IPS-15b (cell line): Measurements from ENCODE around the gene ZDHHC17.

Experiments used
- H3K27me3 ChIP-seq: one replicate; pipeline ENCODE4 v1.6.1; 2013; ENCODE audit warnings: low read length; ENCODE audit not compliant: control insufficient read depth, insufficient read depth
- H3K36me3 ChIP-seq: one replicate; pipeline ENCODE4 v1.6.1; 2013; ENCODE audit warnings: low read length; ENCODE audit not compliant: control insufficient read depth, insufficient read depth
- H3K4me1 ChIP-seq: one replicate; pipeline ENCODE4 v1.6.1; 2013; ENCODE audit warnings: mild to moderate bottlenecking, low read length; ENCODE audit not compliant: control insufficient read depth, insufficient read depth
- H3K4me3 ChIP-seq: one replicate; pipeline ENCODE4 v1.5.1; 2013; ENCODE audit warnings: low read depth, low read length
- H3K9ac ChIP-seq: one replicate; pipeline ENCODE4 v1.6.1; 2013; ENCODE audit warnings: low read depth, mild to moderate bottlenecking, low read length
- H3K9me3 ChIP-seq: one replicate; pipeline ENCODE4 v1.6.1; 2013; ENCODE audit warnings: mild to moderate bottlenecking, low read length; ENCODE audit not compliant: control insufficient read depth, insufficient read depth

ZDHHC17 gene

GRCh38 chr12:76738824-76739579 lies 24.9 kb upstream of the ZDHHC17 start:
- no peak overlapping the region for H3K9ac ChIP-seq
- H3K9me3 ChIP-seq = no peaks in the 10 kb centered on the region
- peaks cover 2% of the 10 kb centered on the region for H3K4me1 ChIP-seq
- no peaks in the 10 kb centered on the region for H3K27me3 ChIP-seq
- H3K36me3 ChIP-seq = no peaks in the 10 kb centered on the region
- no peak overlapping the region for H3K4me3 ChIP-seq

GRCh38 chr12:76739896-76740295 lies 24.0 kb upstream of the ZDHHC17 start:
- Histone ChIP-seq H3K4me1 (peaks cover 2% of the 10 kb centered on the region), H3K9me3 (no peaks in the 10 kb centered on the region), H3K27me3 (no peaks in the 10 kb centered on the region), H3K9ac (no peak overlapping the region), H3K36me3 (no peaks in the 10 kb centered on the region), H3K4me3 (no peak overlapping the region)

GRCh38 chr12:76740501-76740900 lies 23.4 kb upstream of the ZDHHC17 start:
- H3K4me1 ChIP-seq = peaks cover 2% of the 10 kb centered on the region
- H3K9ac ChIP-seq = no peak overlapping the region
- H3K4me3 ChIP-seq = no peak overlapping the region
- H3K36me3 ChIP-seq = no peaks in the 10 kb centered on the region
- no peaks in the 10 kb centered on the region for H3K27me3 ChIP-seq
- H3K9me3 ChIP-seq = no peaks in the 10 kb centered on the region

- no peak overlapping the region for H3K4me3 ChIP-seq
- H3K4me1 ChIP-seq = no peaks in the 10 kb centered on the region
- no peaks in the 10 kb centered on the region for H3K27me3 ChIP-seq
- no peak overlapping the region for H3K9ac ChIP-seq
- H3K36me3 ChIP-seq = no peaks in the 10 kb centered on the region
- H3K9me3 ChIP-seq = no peaks in the 10 kb centered on the region
Measured at GRCh38 chr12:76745343-76745742, 18.6 kb upstream of the ZDHHC17 start.

- Histone ChIP-seq H3K27me3 (no peaks in the 10 kb centered on the region), H3K9me3 (no peaks in the 10 kb centered on the region), H3K4me1 (no peaks in the 10 kb centered on the region), H3K4me3 (no peak overlapping the region), H3K36me3 (no peaks in the 10 kb centered on the region), H3K9ac (no peak overlapping the region)
Measured at GRCh38 chr12:76746516-76746915, 17.4 kb upstream of the ZDHHC17 start.

GRCh38 chr12:76747245-76747644 lies 16.7 kb upstream of the ZDHHC17 start:
- Histone ChIP-seq H3K27me3 (no peaks in the 10 kb centered on the region), H3K9me3 (no peaks in the 10 kb centered on the region), H3K4me1 (no peaks in the 10 kb centered on the region), H3K9ac (no peak overlapping the region), H3K4me3 (no peak overlapping the region), H3K36me3 (no peaks in the 10 kb centered on the region)

GRCh38 chr12:76755829-76756379 lies 8.0 kb upstream of the ZDHHC17 start:
- Histone ChIP-seq H3K36me3 (no peaks in the 10 kb centered on the region), H3K9ac (no peak overlapping the region), H3K4me3 (no peak overlapping the region), H3K9me3 (no peaks in the 10 kb centered on the region), H3K27me3 (no peaks in the 10 kb centered on the region), H3K4me1 (peaks cover 3% of the 10 kb centered on the region)

GRCh38 chr12:76757694-76758093 lies 6.2 kb upstream of the ZDHHC17 start:
- no peak overlapping the region for H3K4me3 ChIP-seq
- H3K9ac ChIP-seq = no peak overlapping the region

GRCh38 chr12:76762601-76762980 lies 1.3 kb upstream of the ZDHHC17 start:
- Histone ChIP-seq H3K4me1 (peaks cover 3% of the 10 kb centered on the region), H3K36me3 (no peaks in the 10 kb centered on the region), H3K9ac (peak overlapping the region; percentile 87), H3K9me3 (no peaks in the 10 kb centered on the region), H3K27me3 (no peaks in the 10 kb centered on the region), H3K4me3 (peak overlapping the region; percentile 95)

More at GRCh38 chr12:76757694-76758093, 6.2 kb upstream of the ZDHHC17 start:
- Histone ChIP-seq H3K36me3 (no peaks in the 10 kb centered on the region), H3K9me3 (no peaks in the 10 kb centered on the region), H3K27me3 (no peaks in the 10 kb centered on the region), H3K4me1 (peaks cover 3% of the 10 kb centered on the region)

- Histone ChIP-seq H3K36me3 (no peaks in the 10 kb centered on the region), H3K4me1 (peaks cover 3% of the 10 kb centered on the region), H3K9me3 (no peaks in the 10 kb centered on the region), H3K9ac (peak overlapping the region; percentile 91), H3K27me3 (no peaks in the 10 kb centered on the region), H3K4me3 (peak overlapping the region; percentile 95)
Measured at GRCh38 chr12:76764856-76765255, 941 bp downstream of the ZDHHC17 start.

- peaks cover 3% of the 10 kb centered on the region for H3K4me1 ChIP-seq
- H3K36me3 ChIP-seq = no peaks in the 10 kb centered on the region
- peak overlapping the region; percentile 95 for H3K4me3 ChIP-seq
- H3K27me3 ChIP-seq = no peaks in the 10 kb centered on the region
- no peaks in the 10 kb centered on the region for H3K9me3 ChIP-seq
- H3K9ac ChIP-seq = no peak overlapping the region
Measured at GRCh38 chr12:76765598-76765997, 1.7 kb downstream of the ZDHHC17 start.

- no peak overlapping the region for H3K9ac ChIP-seq
- no peak overlapping the region for H3K4me3 ChIP-seq
- no peaks in the 10 kb centered on the region for H3K27me3 ChIP-seq
- H3K9me3 ChIP-seq = no peaks in the 10 kb centered on the region
- no peaks in the 10 kb centered on the region for H3K36me3 ChIP-seq
- peaks cover 3% of the 10 kb centered on the region for H3K4me1 ChIP-seq
Measured at GRCh38 chr12:76766161-76766560, 2.2 kb downstream of the ZDHHC17 start.
